ENCODE data around the gene ALG12.

- TF ChIP-seq CTCF (IDR thresholded peaks at IDR 0.05), result no peak
- no peak for TF ChIP-seq POLR2AphosphoS5 (IDR thresholded peaks at IDR 0.05)
- no peak for TF ChIP-seq POLR2A (IDR thresholded peaks at IDR 0.05)
- no peak for TF ChIP-seq EP300 (IDR thresholded peaks at IDR 0.05; ENCODE audit: low read depth)
Observed at GRCh38 chr22:49918911-49919881, 958 bp upstream of the ALG12 start.
